Measurements from ENCODE around the gene IVNS1ABP.

Gene IVNS1ABP

DNA sequence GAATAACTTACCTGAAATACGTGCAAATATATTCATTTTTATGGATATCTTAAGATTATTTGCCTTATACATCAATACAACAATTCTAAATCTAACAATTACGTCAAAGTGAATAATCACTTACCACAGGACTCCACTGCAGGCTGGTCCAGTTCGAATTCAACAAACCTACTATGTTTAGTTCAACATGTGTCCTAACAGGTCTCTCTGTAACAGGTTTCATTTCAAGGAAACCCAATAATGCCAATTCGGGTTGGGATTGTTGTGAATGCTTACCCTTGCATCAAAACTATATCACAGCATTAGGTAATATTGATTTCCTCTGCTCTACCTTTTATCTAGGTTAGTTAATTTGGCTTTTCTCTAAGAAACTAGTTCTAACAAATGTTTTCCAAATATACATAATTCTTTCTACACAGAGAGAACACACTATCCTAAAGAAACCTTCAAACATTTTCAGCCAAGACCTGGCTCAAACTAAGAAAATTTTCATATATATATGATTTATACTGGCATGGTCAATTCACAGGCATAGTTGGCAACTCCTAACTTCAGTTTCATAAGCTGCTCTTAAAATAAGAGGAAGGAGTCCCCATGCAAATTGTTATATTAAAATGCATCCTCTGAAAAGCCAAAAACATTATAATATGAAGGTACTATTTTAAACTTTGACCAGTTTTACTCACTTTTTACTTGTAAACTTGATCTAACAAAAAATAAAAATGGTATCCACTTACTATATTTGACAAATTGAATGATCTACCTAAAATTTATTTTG is 4.5 kb downstream of the IVNS1ABP start:
- H3K27ac ChIP-seq: no peak overlapping the region
- H3K4me3 ChIP-seq: no peak overlapping the region
- TF ChIP-seq, protein P1, sequence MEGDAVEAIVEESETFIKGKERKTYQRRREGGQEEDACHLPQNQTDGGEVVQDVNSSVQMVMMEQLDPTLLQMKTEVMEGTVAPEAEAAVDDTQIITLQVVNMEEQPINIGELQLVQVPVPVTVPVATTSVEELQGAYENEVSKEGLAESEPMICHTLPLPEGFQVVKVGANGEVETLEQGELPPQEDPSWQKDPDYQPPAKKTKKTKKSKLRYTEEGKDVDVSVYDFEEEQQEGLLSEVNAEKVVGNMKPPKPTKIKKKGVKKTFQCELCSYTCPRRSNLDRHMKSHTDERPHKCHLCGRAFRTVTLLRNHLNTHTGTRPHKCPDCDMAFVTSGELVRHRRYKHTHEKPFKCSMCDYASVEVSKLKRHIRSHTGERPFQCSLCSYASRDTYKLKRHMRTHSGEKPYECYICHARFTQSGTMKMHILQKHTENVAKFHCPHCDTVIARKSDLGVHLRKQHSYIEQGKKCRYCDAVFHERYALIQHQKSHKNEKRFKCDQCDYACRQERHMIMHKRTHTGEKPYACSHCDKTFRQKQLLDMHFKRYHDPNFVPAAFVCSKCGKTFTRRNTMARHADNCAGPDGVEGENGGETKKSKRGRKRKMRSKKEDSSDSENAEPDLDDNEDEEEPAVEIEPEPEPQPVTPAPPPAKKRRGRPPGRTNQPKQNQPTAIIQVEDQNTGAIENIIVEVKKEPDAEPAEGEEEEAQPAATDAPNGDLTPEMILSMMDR (IDR thresholded peaks at IDR 0.05): no peak
- no peak for DNase-seq (ENCODE audit: low spot score)

DNA sequence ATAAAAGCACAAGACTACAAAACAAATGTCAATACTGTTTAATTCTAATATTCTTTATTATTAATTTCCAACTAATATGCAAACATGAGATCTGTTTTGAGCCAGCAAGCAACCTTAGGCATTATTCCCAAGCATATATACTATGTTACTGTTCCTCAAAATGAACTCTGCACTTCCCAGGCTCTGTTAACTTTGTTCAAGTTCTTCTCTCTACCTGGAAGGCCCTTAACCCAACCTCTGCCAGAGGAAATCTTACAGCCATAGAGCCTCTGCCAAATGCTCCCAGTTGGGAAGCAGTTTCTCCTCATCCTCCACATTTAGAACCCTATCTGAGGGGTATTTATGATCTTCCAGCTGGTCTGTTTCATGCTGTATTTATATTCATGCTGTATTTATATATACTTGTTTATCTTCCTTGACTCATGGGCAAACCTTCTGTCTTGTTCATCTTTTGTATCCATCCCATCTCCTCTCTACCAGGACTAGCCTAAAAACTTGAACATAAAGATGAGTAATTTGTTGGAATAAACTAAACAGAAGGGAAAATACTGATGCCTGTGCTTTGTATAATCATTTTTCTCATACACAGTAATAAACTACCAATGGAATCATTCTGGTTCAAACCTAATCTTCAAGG is 5.3 kb downstream of the IVNS1ABP start:
- no peak overlapping the region for H3K4me3 ChIP-seq
- TF ChIP-seq, protein P1 (IDR thresholded peaks at IDR 0.05): no peak
- no peak overlapping the region for H3K27ac ChIP-seq
- DNase-seq (ENCODE audit: low spot score): no peak

DNA sequence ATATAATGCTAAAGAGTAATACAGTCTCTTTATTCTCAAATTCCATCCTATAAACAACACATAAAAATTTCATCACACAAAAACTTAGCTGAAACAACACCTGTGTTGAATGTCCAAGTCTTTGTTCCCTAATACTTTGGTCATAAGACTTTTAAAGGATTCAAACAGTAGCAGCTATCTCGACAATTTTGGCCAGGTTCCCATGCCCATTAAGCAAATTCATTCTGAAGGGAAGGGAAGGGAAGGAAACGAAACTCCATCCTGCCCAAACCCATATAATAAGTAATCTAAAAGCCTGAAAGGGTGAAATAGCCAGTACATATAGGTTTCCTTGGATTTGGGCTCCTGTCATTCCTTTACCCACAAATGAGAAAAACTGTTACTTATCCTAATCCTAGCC is 7.5 kb downstream of the IVNS1ABP start:
- Histone ChIP-seq H3K27ac (no peak overlapping the region), H3K4me3 (no peak overlapping the region)
- TF ChIP-seq, protein P1 (IDR thresholded peaks at IDR 0.05): no peak
- DNase-seq (ENCODE audit: low spot score): no peak

DNA sequence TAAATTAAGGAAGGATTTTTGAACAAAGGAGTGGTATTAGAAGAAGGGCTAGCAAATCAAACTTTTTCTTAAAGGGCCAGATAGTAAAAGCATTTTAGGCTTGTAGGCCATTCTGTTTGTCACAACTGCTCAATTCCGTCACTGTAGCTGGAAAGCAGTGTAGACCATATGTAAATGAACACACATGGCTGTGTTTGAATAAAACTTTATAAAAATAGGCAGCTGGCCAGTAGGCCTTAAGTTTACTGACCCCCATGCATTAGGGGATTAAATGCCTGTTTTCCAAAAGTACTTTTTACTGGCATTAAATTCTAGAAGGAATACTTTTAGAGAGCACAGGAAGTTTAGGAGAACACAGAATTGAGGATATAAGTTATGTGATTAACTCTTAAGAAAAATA is 8.9 kb downstream of the IVNS1ABP start:
- TF ChIP-seq, protein P1 (IDR thresholded peaks at IDR 0.05): no peak
- Histone ChIP-seq H3K27ac (no peak overlapping the region), H3K4me3 (no peak overlapping the region)
- no peak for DNase-seq (ENCODE audit: low spot score)

DNA sequence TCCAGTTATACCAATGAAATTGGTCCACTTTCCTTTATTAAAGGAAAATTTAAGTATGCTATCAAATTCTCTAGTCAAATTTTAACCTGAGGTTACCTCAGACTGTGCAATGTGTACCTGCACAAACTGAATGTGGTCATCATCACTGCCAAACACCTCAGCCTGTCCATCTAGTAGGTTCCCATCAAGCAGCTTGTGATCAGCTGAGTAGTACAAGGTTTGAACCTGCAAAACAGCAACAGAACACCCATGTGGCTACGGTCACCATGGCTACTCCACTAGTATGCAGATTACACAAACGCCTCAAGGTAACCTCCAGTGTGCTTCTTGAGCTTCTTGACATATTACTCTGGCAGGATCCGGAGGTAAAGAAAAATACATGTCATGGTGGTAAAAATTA is 11.6 kb downstream of the IVNS1ABP start:
- TF ChIP-seq, protein P1 (IDR thresholded peaks at IDR 0.05): no peak
- DNase-seq (ENCODE audit: low spot score): no peak
- H3K27ac ChIP-seq: no peak overlapping the region
- H3K4me3 ChIP-seq: no peak overlapping the region

DNA sequence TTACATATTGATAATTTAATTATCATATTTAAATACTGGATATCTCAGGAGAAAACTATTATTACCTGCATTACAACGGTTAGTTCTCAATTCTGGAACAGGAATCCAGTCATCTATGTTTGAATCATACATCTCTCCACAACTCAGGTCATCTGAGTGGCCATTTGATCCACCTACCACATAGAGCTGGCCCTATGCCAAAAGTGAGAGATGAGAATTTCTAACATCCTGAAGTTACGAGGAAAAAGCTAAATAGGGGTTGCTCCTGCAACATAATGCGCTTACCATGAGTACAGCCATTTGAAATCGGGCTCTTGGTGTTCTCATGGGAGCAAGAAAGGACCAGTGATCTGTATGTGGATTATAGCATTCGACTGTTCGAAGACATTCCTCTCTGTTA is 16.9 kb downstream of the IVNS1ABP start:
- Histone ChIP-seq H3K27ac (no peak overlapping the region), H3K4me3 (no peak overlapping the region)
- no peak for DNase-seq (ENCODE audit: low spot score)
- TF ChIP-seq, protein P1 (IDR thresholded peaks at IDR 0.05): no peak

DNA sequence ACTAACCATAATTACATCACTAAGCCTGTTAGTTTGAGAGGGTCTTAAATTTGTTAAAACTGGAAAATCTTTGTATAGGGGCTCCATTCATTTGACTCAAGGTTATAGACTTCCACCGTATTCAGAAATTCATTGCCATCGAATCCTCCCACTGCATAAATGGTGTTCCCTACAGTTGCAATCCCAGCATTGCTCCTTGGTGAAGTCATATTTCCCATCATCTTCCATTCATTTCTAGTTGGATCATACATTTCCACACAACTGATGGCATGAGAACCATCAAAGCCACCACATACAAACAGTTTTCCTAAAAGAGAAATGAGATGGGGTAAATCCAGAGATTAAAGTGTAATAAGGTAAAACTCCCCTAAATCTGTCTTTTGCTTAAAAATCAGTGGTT is 19.1 kb downstream of the IVNS1ABP start:
- TF ChIP-seq, protein P1 (IDR thresholded peaks at IDR 0.05): no peak
- no peak for DNase-seq (ENCODE audit: low spot score)
- Histone ChIP-seq H3K27ac (no peak overlapping the region), H3K4me3 (no peak overlapping the region)
